ENCODE data around the gene TRIM54. TPM values are rescaled to one million over a fixed set of nuclear protein-coding genes. Genes with fewer than 3 reads are reported as not detected.

Gene TRIM54
- total RNA-seq, 1 experiment from 2014 or later = 3.3 TPM

GRCh38 chr2:27350106-27350693 is 68.0 kb downstream of the TRIM54 start (continued):
- TF ChIP-seq ATF6 (CRISPR knock-in tag; IDR thresholded peaks at IDR 0.05) (no peak), MLX (CRISPR knock-in tag; IDR thresholded peaks at IDR 0.05) (no peak), NR2C2 (CRISPR knock-in tag; IDR thresholded peaks at IDR 0.05) (no peak), ATF3 (CRISPR knock-in tag; conservative IDR thresholded peaks at IDR 0.05) (no peak), SMAD3 (CRISPR knock-in tag; IDR thresholded peaks at IDR 0.05; ENCODE audit: borderline replicate concordance) (no peak)

- peak overlapping the region; percentile 5; the same call in 1 of the 2 replicates for H3K27ac Mint-ChIP-seq
- H3K9me3 Mint-ChIP-seq = no peaks in the 10 kb centered on the region
- no peak for ATAC-seq
- no peaks in the 10 kb centered on the region for H3K27me3 Mint-ChIP-seq (ENCODE audit: low read depth)
- peaks cover 29% of the 10 kb centered on the region for H3K4me1 Mint-ChIP-seq
- H3K4me3 Mint-ChIP-seq = no peak overlapping the region
- no peak for DNase-seq (ENCODE audit: low spot score)
- peaks cover 10% of the 10 kb centered on the region for H3K36me3 Mint-ChIP-seq
- ChIA-PET CTCF (interaction anchor here (1.3 kb wide), 1 partner anchor 49 kb away, joined by 3 read pairs; no protein-coding TSS in a partner anchor), POLR2A (no interaction called here)
- TF ChIP-seq E2F1 (CRISPR knock-in tag; IDR thresholded peaks at IDR 0.05) (no peak), AR (CRISPR knock-in tag; IDR thresholded peaks at IDR 0.05) (no peak), CDX4 (CRISPR knock-in tag; IDR thresholded peaks at IDR 0.05; ENCODE audit: borderline replicate concordance) (no peak), TEAD1 (CRISPR knock-in tag; IDR thresholded peaks at IDR 0.05) (no peak), TP53 (CRISPR knock-in tag; IDR thresholded peaks at IDR 0.05) (no peak), RORB (CRISPR knock-in tag; IDR thresholded peaks at IDR 0.05) (no peak), FOXK1 (CRISPR knock-in tag; IDR thresholded peaks at IDR 0.05) (no peak), ZNF416 (CRISPR knock-in tag; IDR thresholded peaks at IDR 0.05) (no peak), TEAD4 (CRISPR knock-in tag; IDR thresholded peaks at IDR 0.05) (no peak), AFF4 (CRISPR knock-in tag; IDR thresholded peaks at IDR 0.05; ENCODE audit: borderline replicate concordance) (no peak), SMAD4 (CRISPR knock-in tag; IDR thresholded peaks at IDR 0.05) (no peak), MLX (CRISPR knock-in tag; IDR thresholded peaks at IDR 0.05) (no peak), ZNF281 (CRISPR knock-in tag; IDR thresholded peaks at IDR 0.05) (no peak), ZNF396 (CRISPR knock-in tag; IDR thresholded peaks at IDR 0.05; ENCODE audit: borderline replicate concordance) (no peak), FOXJ3 (CRISPR knock-in tag; IDR thresholded peaks at IDR 0.05; ENCODE audit: borderline replicate concordance) (no peak)
These were observed 69.8 kb downstream of the TRIM54 start for GRCh38 chr2:27351802-27352598.
